ENCODE results near the gene NEURL3. TPM values are rescaled to one million over a fixed set of nuclear protein-coding genes. Genes with fewer than 3 reads are reported as not detected.

The NEURL3 gene
- 0.33 TPM in 1 of 2 replicates, not detected in the other for total RNA-seq

GRCh38 chr2:96505231-96505889, at the start of gene NEURL3:
NEURL3 (minus strand) TSS chr2:96505357; CDS start chr2:96505286, 71 bp downstream.

GRCh38 chr2:96536445-96537065, 31.4 kb upstream of the NEURL3 start, which contains the start of gene ARID5A:
ARID5A (plus strand) TSS chr2:96536752; CDS start chr2:96536827, 75 bp downstream.

Other genes with a start within 250 kb of the NEURL3 start
- 41.2 and 43.4 TPM in 2 replicates for gene TMEM127, start 239.4 kb downstream of the NEURL3 start, total RNA-seq
- 88.9 and 125 TPM in 2 replicates for gene CIAO1, start 239.1 kb downstream of the NEURL3 start, total RNA-seq
- 51.3 and 53.6 TPM in 2 replicates for gene SNRNP200, start 199.8 kb downstream of the NEURL3 start, total RNA-seq
- 2.9 and 3.4 TPM in 2 replicates for gene ITPRIPL1, start 180.0 kb downstream of the NEURL3 start, total RNA-seq
- 8.2 and 17.9 TPM in 2 replicates for gene NCAPH, start 169.6 kb downstream of the NEURL3 start, total RNA-seq
- gene ARID5A, start 31.4 kb upstream of the NEURL3 start, total RNA-seq: 15.8 and 20.9 TPM in 2 replicates
- gene KANSL3, start 133.0 kb upstream of the NEURL3 start, total RNA-seq: 36.6 and 36.8 TPM in 2 replicates
- not detected in 2 replicates for gene FER1L5, start 137.4 kb upstream of the NEURL3 start, total RNA-seq
- gene LMAN2L, start 234.7 kb upstream of the NEURL3 start, total RNA-seq: 12.7 and 14.5 TPM in 2 replicates